CD4-positive, alpha-beta T cell treated with Interleukin-2 at 100 ng/mL for 4 hours (primary cell): ENCODE data around the gene NUDT3.
A peak's percentile ranks its signal among the peaks of the same experiment; 100 is the strongest.

Experiments
- DNase-seq: peaks from one replicate; pipeline ENCODE4 v3.0.0-alpha.2; 2020; ENCODE audit warnings: low spot score

Gene NUDT3

DNA sequence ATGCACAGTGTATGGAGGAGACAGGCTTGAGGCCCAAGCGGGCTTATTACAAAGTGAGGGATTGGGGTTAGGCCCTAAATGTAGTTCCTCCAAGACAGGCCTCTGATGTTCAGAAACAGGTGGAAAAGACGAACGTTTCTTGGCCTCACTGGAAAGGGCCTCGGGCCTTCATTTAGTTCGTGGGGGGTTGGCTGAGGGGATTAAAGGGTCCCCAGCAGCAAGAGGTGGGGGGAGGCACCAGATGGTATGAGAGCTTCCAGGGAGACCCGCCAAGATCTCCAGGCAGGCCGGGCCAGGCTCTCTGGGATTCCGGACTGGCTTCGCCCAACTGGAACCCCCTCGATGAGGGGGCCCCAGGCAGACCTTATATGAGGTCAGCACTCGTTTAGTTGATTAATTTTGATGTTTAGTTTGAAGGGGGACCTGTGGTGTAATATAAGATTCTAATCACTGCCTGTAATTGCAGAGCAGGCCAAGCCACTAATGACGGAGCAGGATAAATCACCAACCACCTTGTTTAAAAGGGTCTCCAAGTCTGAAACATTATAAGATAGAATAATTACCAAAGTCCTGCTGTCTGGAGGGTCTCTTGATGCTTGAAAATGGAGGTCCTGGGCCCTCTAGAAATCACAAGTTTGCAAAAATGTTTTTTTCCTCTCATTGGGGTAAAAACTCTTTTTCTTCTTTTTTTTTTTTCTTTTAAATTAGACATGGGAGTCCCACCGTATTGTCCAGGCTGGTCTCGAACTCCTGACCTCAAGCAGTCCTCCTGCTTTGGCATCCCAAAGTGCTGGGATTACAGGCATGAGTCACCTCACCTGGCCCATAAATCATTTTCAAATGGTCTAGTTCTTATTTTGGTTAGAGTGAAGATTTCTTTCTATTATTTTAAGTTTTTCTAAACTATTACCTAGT is 153.6 kb downstream of the NUDT3 start:
- no peak for DNase-seq

DNA sequence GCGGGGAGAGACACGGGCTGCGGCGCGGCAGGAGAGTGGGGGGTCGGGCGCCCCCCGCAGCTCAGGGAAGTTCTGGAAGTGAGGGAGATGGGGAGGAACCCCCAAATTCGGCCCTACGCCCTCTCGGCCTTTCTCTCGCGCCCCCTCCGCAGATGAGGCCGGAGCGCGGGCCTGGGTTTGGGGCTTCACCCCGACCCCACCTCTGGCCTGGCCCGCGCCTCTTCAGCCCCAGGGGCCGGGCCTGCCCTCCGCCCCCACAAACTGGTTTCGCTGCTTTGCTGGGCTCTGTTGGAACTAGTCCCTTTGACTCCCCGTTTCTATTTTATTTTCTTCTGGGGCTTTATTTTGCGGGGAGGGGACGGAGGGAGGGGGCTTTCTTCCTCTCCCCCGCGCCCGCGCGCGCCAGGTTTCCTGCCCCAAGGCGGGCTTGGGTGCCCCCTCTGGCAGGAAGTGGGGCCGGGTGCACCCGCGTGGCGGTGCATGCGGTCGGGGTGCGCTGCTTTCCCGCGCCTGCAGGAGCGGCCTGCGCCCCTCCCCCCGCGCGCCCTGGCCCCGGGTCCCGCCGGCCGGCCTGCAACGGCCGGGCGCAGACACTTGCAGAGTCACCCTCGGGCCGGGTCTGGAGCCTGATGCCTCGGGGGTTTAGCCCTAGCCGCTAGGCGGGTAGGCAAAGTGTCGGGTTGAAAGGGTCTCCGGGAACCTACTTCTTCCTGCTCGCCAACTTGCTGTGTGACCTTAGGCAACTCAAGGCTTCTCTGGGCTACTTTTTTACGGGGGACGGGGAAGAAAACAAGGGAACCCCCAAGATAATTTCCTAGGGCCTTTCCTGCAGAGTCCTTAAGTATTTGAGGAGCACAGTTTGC is 154.5 kb downstream of the NUDT3 start:
- DNase-seq, result peak; percentile 61

DNA sequence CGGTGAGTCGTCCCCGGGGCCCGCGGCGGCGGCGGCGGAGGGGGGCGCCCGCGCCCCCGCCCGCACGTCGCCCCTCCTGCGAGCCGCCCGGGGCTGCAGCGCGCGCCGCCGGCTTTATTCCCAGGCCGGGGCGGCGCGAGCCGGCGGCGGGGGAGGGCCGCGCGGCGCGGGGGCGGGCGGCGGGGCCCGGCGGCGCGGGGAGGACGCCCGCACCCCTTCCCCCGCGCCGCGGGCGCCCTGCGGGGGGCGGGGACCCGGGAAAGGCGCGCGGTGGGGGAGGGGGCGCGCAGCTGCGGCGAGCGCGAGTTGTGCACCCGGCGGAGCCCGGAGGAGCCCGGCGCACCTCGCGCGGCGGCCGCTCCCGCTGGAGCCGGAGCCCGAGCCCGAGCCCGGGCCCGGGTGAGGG is 155.2 kb downstream of the NUDT3 start:
- no peak for DNase-seq

DNA sequence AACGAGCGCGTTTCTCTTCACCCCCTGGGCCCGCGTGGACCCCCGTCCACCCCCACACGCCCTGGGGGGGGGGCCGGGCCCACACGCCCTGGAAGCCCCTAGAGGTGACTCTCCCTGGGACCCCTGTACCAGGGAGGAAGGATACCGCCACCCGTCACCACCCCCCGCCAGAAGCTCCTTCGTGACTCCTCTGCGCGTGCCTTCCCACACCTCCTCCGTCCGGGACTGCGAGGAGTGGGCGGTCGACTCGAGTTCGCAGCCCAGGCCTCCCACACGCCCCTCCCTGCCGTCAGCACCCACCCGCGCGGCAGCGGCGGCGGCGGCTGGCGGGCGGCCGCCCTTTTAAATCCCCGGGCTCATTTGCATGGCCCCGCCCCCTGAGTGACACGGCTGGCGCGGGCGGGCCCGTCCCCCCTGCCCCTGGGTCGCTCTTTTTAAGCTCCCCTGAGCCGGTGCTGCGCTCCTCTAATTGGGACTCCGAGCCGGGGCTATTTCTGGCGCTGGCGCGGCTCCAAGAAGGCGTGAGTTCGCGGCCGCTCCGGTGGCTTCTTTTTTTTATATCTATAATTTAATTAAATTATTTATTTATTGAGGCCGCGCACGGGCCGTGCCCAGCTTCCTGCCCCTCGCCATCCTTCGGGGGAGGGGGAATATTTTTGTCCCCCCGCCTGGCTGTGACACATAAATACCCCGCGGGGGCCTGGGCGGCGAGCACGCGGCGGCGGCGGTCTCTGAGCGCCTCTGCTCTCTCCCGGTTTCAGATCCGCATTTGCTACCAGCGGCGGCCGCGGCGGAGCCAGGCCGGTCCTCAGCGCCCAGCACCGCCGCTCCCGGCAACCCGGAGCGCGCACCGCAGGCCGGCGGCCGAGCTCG is 155.8 kb downstream of the NUDT3 start, which contains the start of gene HMGA1:
TSS of gene HMGA1 (plus strand) at position 431 of the 873 bp plus-strand sequence. CDS start 3,908 bp downstream, outside the sequence.
- DNase-seq, result peak; percentile 91

DNA sequence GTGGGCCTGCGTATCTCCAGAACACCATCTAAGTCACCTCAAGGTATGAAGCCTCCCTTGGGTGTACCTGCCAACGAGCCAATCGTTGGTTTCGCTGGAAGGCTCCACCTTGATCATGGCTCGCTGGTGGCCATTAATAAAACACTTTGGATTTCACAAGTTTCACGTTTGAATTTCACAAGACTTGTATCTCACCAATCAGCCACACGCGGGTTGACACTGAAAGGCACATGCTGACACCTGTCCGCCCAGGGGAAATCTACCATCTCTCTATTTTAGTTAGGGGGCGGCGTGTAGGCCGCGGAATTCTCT is 156.4 kb downstream of the NUDT3 start:
- peak; percentile 64 for DNase-seq

DNA sequence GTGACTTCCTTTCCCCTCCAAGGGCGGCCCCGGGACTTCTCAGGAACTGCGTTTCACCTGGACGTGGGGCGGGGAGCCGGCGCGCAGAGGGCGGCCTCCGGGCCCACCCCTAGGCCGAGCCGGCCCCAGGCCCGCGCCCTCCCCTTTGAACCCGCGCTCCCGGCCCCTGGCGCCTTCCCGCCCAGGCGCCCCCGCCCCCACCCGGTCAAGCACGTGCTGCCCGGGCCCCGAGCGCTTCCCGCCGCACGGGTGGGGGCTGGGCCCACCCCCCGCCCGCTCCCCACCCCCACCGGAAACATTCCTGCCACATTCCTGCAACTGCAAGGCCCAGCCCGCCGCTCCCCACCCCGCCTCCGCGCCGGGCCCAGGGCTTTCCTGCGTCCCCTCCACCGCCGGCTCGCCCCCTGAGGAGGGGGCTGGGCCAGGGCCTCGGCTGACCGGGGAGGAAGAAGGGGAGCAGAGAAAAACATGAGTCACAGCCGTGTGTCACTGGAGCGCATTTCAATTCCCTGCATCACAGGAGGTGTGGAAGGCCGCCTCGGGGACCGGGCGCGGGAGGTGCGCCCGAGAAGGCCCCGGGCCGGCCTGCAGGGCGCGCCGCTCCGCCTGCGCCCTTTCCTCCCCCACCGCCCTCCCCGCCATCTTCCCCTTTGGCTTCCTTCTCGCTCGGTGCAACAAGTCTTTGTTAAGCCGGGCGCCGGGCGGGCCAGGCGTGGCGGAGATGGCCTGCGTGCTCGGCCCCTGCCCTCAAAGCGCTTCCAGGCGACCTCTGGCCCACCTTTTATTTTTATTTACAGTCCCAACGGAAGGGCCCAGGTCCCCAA is 156.9 kb downstream of the NUDT3 start:
- DNase-seq, result peak; percentile 78

DNA sequence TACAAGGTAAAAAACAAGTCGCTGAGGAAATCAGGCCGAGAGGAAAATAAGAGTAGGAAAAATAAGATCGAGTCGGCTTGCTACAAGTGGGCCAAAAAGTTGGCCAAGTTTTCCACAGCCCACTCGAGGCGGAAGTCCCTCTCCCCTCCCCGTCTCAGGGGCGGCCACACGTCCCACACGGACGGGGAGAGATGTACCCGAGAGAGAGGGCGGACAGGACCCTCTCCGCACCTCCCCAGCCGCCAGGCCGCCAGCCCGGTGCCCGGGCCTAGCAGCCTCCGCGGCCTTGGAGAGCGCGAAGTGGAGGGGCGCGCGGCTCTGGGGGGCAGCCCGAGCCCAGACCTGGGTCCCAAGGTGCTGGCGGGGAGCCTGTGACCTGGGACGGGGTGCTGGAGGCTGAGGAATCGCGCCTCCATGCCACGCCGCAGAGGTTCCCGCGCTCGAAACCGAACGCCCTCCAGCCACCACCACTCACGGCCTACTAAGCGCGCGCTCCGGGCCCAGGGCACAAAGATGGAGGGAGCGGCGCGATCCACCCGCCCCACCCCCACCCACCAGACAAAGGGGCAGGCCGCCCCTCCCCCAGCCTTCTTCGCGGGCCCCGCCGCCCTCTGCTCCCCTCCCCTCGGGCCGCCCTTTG is 157.7 kb downstream of the NUDT3 start:
- DNase-seq, result no peak

DNA sequence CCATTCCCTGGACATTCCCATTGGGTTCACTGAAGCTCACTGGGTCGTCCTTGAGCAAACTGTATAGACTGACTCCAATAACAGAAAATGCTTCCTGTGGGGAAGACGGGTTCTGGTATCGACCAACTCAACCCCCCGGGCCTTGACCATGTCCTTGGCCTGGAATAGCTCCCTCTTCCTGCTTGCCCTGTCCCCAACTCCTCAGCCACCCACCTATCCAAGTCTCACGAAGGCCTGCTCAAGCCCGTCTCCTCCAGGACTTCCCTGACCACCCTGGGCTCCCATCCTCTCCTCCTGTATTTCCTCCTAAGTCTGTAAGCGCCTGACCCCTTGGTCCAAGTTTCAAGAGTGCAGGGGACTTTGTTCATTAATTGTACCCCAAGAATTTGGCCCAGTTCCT is 158.6 kb downstream of the NUDT3 start:
- DNase-seq, result no peak

DNA sequence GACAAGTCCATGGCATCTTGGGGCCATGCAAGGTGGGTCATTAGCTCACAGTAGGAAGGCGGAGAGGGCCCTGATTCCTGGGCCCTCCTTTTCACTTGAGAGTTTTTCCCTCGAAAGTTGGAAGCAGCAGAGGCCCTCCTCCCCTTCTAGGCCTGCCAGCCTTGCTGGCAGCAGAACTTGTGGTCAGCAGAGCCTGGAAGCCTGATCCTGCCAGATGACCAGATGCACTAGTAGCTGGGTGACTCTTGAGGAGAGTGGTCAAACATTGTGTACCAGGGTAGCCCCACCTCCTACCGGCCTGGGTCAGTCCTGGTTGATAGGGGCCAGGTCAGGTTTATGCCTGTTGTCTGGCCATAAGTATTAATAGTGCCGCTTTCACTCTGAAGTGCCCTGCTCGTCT is 159.6 kb downstream of the NUDT3 start:
- DNase-seq, result no peak

DNA sequence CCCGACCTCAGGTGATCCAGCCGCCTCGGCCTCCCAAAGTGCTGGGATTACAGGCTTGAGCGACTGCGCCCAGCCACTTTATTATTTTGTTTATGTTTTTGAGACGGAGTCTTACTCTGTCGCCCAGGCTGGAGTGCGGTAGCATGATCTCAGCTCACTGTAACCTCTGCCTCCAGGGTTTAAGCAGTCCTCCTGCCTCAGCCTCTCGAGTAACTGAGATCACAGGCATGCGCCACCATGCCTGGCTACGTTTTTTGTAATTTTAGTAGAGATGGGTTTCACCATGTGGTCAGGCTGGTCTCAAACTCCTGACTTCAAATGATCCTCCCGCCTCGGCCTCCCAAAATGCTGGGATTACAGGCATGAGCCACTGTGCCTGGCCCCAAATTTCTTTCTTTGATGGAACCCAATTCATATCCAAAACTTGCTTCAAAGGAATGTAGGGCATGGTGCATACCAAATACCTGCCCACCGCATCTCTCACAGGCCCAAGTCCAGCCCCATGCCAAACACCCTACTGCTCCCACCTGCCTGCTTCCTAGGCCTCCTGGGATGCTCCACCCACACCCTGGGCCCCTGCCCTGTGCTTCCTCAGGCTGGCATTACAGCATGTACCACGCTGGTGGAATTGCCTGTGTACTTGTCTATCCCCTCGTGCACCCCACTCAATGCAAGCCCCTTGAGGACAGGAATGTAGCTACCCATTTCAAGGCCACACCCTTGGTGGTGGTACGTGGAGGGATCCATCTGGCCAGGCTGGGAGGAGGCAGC is 160.7 kb downstream of the NUDT3 start:
- DNase-seq, result no peak

DNA sequence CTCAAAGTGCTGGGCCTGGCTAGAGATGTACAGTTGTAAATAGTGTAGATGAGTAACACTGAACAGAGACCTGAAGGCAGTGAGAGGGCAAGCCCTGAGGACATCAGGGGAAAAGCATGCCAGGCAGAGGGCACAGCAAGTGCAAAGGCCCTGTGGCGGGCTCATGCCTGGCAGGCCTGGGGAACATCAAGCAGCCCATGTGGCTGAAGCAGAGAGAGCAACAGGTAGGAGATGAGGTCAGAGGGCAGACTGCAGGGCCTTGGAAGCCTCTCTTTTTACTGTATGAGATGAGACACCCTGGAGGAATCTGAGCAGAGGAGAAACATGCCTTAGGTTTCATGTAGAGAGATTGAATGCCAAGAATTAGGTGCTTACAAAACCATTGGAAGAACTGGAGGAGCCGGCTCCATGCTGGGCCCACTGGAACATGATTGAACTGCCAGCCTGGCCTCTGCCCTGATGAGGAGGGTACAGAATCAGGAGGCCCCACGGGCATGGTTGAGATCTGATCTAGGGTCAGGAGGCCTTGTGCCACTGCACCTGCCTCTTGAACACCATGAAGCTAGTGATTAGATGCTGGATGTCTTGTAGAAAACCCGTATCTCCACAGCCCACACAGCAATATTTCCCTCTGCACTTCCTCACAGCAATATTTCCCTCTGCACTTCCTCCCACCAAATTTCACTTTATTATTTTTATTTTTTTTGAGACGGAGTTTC is 161.7 kb downstream of the NUDT3 start:
- DNase-seq, result no peak

DNA sequence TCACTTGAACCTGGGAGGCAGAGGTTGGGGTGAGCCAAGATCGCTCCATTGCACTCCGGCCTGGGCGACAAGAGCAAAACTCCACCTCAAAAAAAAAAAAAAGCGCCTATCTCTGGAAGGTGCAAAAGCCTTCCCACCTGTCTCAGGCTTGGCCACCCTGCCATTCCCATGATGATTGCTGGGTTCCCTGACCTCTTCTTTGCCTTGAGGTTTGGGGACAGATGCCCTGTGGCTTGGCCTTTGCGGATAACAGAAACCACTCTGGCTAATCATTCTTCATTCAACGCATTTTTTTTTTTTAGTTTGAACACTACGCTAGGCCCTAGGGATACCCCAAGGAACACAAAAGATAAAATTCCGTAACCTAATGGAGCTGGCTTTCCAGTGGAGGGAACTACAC is 162.6 kb downstream of the NUDT3 start:
- DNase-seq, result no peak
